HG03066 (cell line): ENCODE data around the gene FCHSD1.
A peak's percentile ranks its signal among the peaks of the same experiment; 100 is the strongest.

Source experiments
- ATAC-seq: cut with Tn5 transposase; IDR thresholded peaks from one replicate; pipeline ENCODE4 v1.9.1; 2021; ENCODE audit warnings: low read depth; ENCODE audit not compliant: unreplicated experiment

FCHSD1 gene

GRCh38 chr5:141650851-141651727, at the start of gene FCHSD1:
Gene FCHSD1, minus strand, starts transcription at chr5:141651418. Its CDS starts 50 bp downstream, at chr5:141651368.
- peak; percentile 97 for ATAC-seq

GRCh38 chr5:141697586-141697985, 46.4 kb upstream of the FCHSD1 start:
- no peak for ATAC-seq

- no peak for ATAC-seq
Observed at GRCh38 chr5:141696431-141696830, 45.2 kb upstream of the FCHSD1 start.

GRCh38 chr5:141695627-141696215, 44.5 kb upstream of the FCHSD1 start:
- ATAC-seq: no peak

GRCh38 chr5:141694479-141694878, 43.3 kb upstream of the FCHSD1 start:
- ATAC-seq: no peak

GRCh38 chr5:141692919-141693725, 41.9 kb upstream of the FCHSD1 start:
- no peak for ATAC-seq

GRCh38 chr5:141692533-141692888, 41.3 kb upstream of the FCHSD1 start:
- no peak for ATAC-seq

- peak; percentile 90 for ATAC-seq
Observed at GRCh38 chr5:141691867-141692532, 40.8 kb upstream of the FCHSD1 start.

GRCh38 chr5:141691286-141691866, 40.2 kb upstream of the FCHSD1 start:
- ATAC-seq: no peak

- no peak for ATAC-seq
Observed at GRCh38 chr5:141686648-141687416, 35.6 kb upstream of the FCHSD1 start.

GRCh38 chr5:141685591-141685990, 34.4 kb upstream of the FCHSD1 start:
- ATAC-seq: no peak

- no peak for ATAC-seq
Observed at GRCh38 chr5:141683596-141684141, 32.5 kb upstream of the FCHSD1 start.

- ATAC-seq: no peak
Observed at GRCh38 chr5:141681695-141682641, 30.8 kb upstream of the FCHSD1 start, which contains the start of gene ARAP3. Gene ARAP3, minus strand, starts transcription at chr5:141682230. Its CDS starts 1,744 bp downstream, at chr5:141680486.

- ATAC-seq: no peak
Observed at GRCh38 chr5:141681295-141681694, 30.1 kb upstream of the FCHSD1 start.

- ATAC-seq: no peak
Observed at GRCh38 chr5:141680751-141681201, 29.6 kb upstream of the FCHSD1 start.

- no peak for ATAC-seq
Observed at GRCh38 chr5:141680178-141680577, 29.0 kb upstream of the FCHSD1 start.

GRCh38 chr5:141677415-141677814, 26.2 kb upstream of the FCHSD1 start:
- no peak for ATAC-seq

- ATAC-seq: no peak
Observed at GRCh38 chr5:141675672-141676071, 24.5 kb upstream of the FCHSD1 start.
